Stimulated activated naive B cell treated with anti-CD40 and anti-IgM and Interleukin-4, amounts not matched to agents 10 μg/mL and 1 μg/mL and 100 μg/mL, for 72 hours (primary cell): ENCODE data around the gene SH3PXD2B.

Experiments used
- ATAC-seq, 2 donors: fragments of 150-1000 bp; cut with Tn5 transposase; replicated peaks; 2 replicates each; pipeline ENCODE4 v1.10.0; 2021; ENCODE audit warnings: moderate library complexity in 1 of 2
- DNase-seq: peaks from one replicate; pipeline ENCODE4 v3.0.0; 2021
- H3K27ac Mint-ChIP-seq: one replicate; pipeline ENCODE4 v1.8.0; 2022; ENCODE audit warnings: mild to moderate bottlenecking, mixed read lengths
- H3K27me3 Mint-ChIP-seq, 2 donors: one replicate each; pipeline ENCODE4 v1.8.0; 2022; ENCODE audit warnings: mixed read lengths in 2 of 2
- H3K36me3 Mint-ChIP-seq, 2 donors: one replicate each; pipeline ENCODE4 v1.8.0; 2022; ENCODE audit warnings: mixed read lengths in 2 of 2, mild to moderate bottlenecking in 1 of 2
- H3K4me1 Mint-ChIP-seq, 2 donors: one replicate each; pipeline ENCODE4 v1.8.0; 2022; ENCODE audit warnings: mixed read lengths in 2 of 2, mild to moderate bottlenecking in 1 of 2
- H3K4me3 Mint-ChIP-seq, 2 donors: one replicate each; pipeline ENCODE4 v1.8.0; 2022; ENCODE audit warnings: mild to moderate bottlenecking in 2 of 2, mixed read lengths in 2 of 2, moderate library complexity in 1 of 2
- H3K9me3 Mint-ChIP-seq, 2 donors: one replicate each; pipeline ENCODE4 v1.8.0; 2022; ENCODE audit warnings: mixed read lengths in 2 of 2, mild to moderate bottlenecking in 1 of 2

SH3PXD2B gene

GRCh38 chr5:172322028-172322965, 132.0 kb downstream of the SH3PXD2B start:
- H3K27ac Mint-ChIP-seq: peak overlapping the region; percentile 22
- ATAC-seq (peak; percentile 34 to 74), DNase-seq (no peak)
- H3K9me3 Mint-ChIP-seq: no peaks in the 10 kb centered on the region
- peaks cover 16 to 19% of the 10 kb centered on the region in 2 donors for H3K4me1 Mint-ChIP-seq
- no peaks in the 10 kb centered on the region for H3K27me3 Mint-ChIP-seq
- peak overlapping the region in 1 of 2 donors; percentile 22 for H3K4me3 Mint-ChIP-seq
- no peaks in the 10 kb centered on the region for H3K36me3 Mint-ChIP-seq

- H3K36me3 Mint-ChIP-seq: no peaks in the 10 kb centered on the region
Measured at GRCh38 chr5:172321593-172321992, 132.7 kb downstream of the SH3PXD2B start.

GRCh38 chr5:172319708-172320441, 134.4 kb downstream of the SH3PXD2B start:
- ATAC-seq (peak; percentile 48 to 60), DNase-seq (no peak)
- Mint-ChIP-seq H3K27me3 (no peaks in the 10 kb centered on the region), H3K27ac (no peak overlapping the region), H3K4me1 (peaks cover 16 to 19% of the 10 kb centered on the region in 2 donors), H3K4me3 (no peak overlapping the region), H3K36me3 (no peaks in the 10 kb centered on the region), H3K9me3 (no peaks in the 10 kb centered on the region)

More at GRCh38 chr5:172321593-172321992, 132.7 kb downstream of the SH3PXD2B start:
- ATAC-seq (peak in 1 of 2 donors; percentile 24), DNase-seq (no peak)
- Mint-ChIP-seq H3K4me1 (peaks cover 16 to 19% of the 10 kb centered on the region in 2 donors), H3K9me3 (no peaks in the 10 kb centered on the region), H3K4me3 (no peak overlapping the region), H3K27ac (no peak overlapping the region), H3K27me3 (no peaks in the 10 kb centered on the region)

- peaks cover 0 to 5% of the 10 kb centered on the region in 2 donors for H3K27me3 Mint-ChIP-seq
- H3K9me3 Mint-ChIP-seq: no peaks in the 10 kb centered on the region
- peaks cover 5 to 7% of the 10 kb centered on the region in 2 donors for H3K4me1 Mint-ChIP-seq
- H3K27ac Mint-ChIP-seq: no peak overlapping the region
- peak in 1 of 2 donors; percentile 59 for ATAC-seq
- H3K36me3 Mint-ChIP-seq: no peaks in the 10 kb centered on the region
- no peak overlapping the region for H3K4me3 Mint-ChIP-seq
- no peak for DNase-seq
Measured at GRCh38 chr5:172315587-172316493, 138.5 kb downstream of the SH3PXD2B start.

GRCh38 chr5:172313915-172314314, 140.4 kb downstream of the SH3PXD2B start:
- Mint-ChIP-seq H3K4me1 (no peaks in the 10 kb centered on the region), H3K27me3 (peaks cover 0 to 5% of the 10 kb centered on the region in 2 donors), H3K9me3 (no peaks in the 10 kb centered on the region), H3K4me3 (no peak overlapping the region), H3K36me3 (no peaks in the 10 kb centered on the region), H3K27ac (no peak overlapping the region)
- no peak for ATAC-seq
- DNase-seq: no peak

GRCh38 chr5:172312286-172312685, 142.0 kb downstream of the SH3PXD2B start:
- no peak for ATAC-seq

GRCh38 chr5:172311605-172312004, 142.7 kb downstream of the SH3PXD2B start:
- ATAC-seq (no peak), DNase-seq (no peak)
- Mint-ChIP-seq H3K4me3 (no peak overlapping the region), H3K9me3 (no peaks in the 10 kb centered on the region), H3K4me1 (no peaks in the 10 kb centered on the region), H3K27ac (no peak overlapping the region), H3K36me3 (no peaks in the 10 kb centered on the region), H3K27me3 (peaks cover 0 to 5% of the 10 kb centered on the region in 2 donors)

More at GRCh38 chr5:172312286-172312685, 142.0 kb downstream of the SH3PXD2B start:
- Mint-ChIP-seq H3K36me3 (no peaks in the 10 kb centered on the region), H3K27me3 (peaks cover 0 to 5% of the 10 kb centered on the region in 2 donors), H3K4me3 (no peak overlapping the region), H3K27ac (no peak overlapping the region), H3K9me3 (no peaks in the 10 kb centered on the region), H3K4me1 (no peaks in the 10 kb centered on the region)
- DNase-seq: no peak

- H3K27me3 Mint-ChIP-seq: peaks cover 0 to 5% of the 10 kb centered on the region in 2 donors
- H3K9me3 Mint-ChIP-seq: no peaks in the 10 kb centered on the region
- DNase-seq (no peak), ATAC-seq (no peak)
- H3K4me1 Mint-ChIP-seq: no peaks in the 10 kb centered on the region
- H3K27ac Mint-ChIP-seq: no peak overlapping the region
- H3K4me3 Mint-ChIP-seq: no peak overlapping the region
- H3K36me3 Mint-ChIP-seq: no peaks in the 10 kb centered on the region
Measured at GRCh38 chr5:172311026-172311425, 143.3 kb downstream of the SH3PXD2B start.

GRCh38 chr5:172305380-172305779, 148.9 kb downstream of the SH3PXD2B start:
- ATAC-seq (no peak), DNase-seq (no peak)
- Mint-ChIP-seq H3K27me3 (peaks cover 3 to 5% of the 10 kb centered on the region in 2 donors), H3K4me1 (no peaks in the 10 kb centered on the region), H3K9me3 (no peaks in the 10 kb centered on the region), H3K4me3 (no peak overlapping the region), H3K27ac (no peak overlapping the region), H3K36me3 (no peaks in the 10 kb centered on the region)

GRCh38 chr5:172303572-172304335, 150.6 kb downstream of the SH3PXD2B start:
- no peak overlapping the region for H3K4me3 Mint-ChIP-seq
- no peak for ATAC-seq
- DNase-seq: no peak
- H3K36me3 Mint-ChIP-seq: no peaks in the 10 kb centered on the region
- H3K9me3 Mint-ChIP-seq: no peaks in the 10 kb centered on the region
- no peak overlapping the region for H3K27ac Mint-ChIP-seq
- H3K27me3 Mint-ChIP-seq: peaks cover 3 to 5% of the 10 kb centered on the region in 2 donors
- H3K4me1 Mint-ChIP-seq: no peaks in the 10 kb centered on the region

GRCh38 chr5:172303162-172303561, 151.2 kb downstream of the SH3PXD2B start:
- ATAC-seq (no peak), DNase-seq (no peak)
- H3K27ac Mint-ChIP-seq: no peak overlapping the region
- no peaks in the 10 kb centered on the region for H3K36me3 Mint-ChIP-seq
- H3K4me3 Mint-ChIP-seq: no peak overlapping the region
- no peaks in the 10 kb centered on the region for H3K4me1 Mint-ChIP-seq
- peaks cover 3 to 5% of the 10 kb centered on the region in 2 donors for H3K27me3 Mint-ChIP-seq
- H3K9me3 Mint-ChIP-seq: no peaks in the 10 kb centered on the region

- no peak for ATAC-seq
- no peak overlapping the region for H3K27ac Mint-ChIP-seq
Measured at GRCh38 chr5:172302047-172302710, 152.1 kb downstream of the SH3PXD2B start.

More at GRCh38 chr5:172302047-172302710, 152.1 kb downstream of the SH3PXD2B start:
- Mint-ChIP-seq H3K4me1 (no peaks in the 10 kb centered on the region), H3K36me3 (no peaks in the 10 kb centered on the region), H3K9me3 (no peaks in the 10 kb centered on the region), H3K4me3 (no peak overlapping the region), H3K27me3 (peaks cover 3 to 5% of the 10 kb centered on the region in 2 donors)
- no peak for DNase-seq
